Measurements from ENCODE around the gene SDK1. TPM values are rescaled to one million over a fixed set of nuclear protein-coding genes. Genes with fewer than 3 reads are reported as not detected.

The SDK1 gene
- total and polyA plus RNA-seq, 2 experiments from 2014 or later, result not detected

GRCh38 chr7:3912291-3912690 lies 611.2 kb downstream of the SDK1 start:
- Histone ChIP-seq H3K9me3 (ENCODE audit: low read depth) (no peaks in the 10 kb centered on the region), H3K4me1 (ENCODE audit: insufficient read depth) (no peaks in the 10 kb centered on the region), H3K27ac (no peak overlapping the region), H3K4me3 (no peak overlapping the region), H3K9ac (no peak overlapping the region), H3K4me2 (ENCODE audit: unreplicated experiment) (no peak overlapping the region), H4K20me1 (ENCODE audit: insufficient read depth) (no peaks in the 10 kb centered on the region), H3K27me3 (replicated peaks; ENCODE audit: insufficient read depth) (no peaks in the 10 kb centered on the region), H2AFZ (no peak overlapping the region), H3K79me2 (ENCODE audit: insufficient read depth) (no peaks in the 10 kb centered on the region), H3K36me3 (ENCODE audit: low read depth) (no peaks in the 10 kb centered on the region), H3K9me2 (ENCODE audit: insufficient read depth) (no peaks in the 10 kb centered on the region), H3F3A (ENCODE audit: insufficient read depth) (no peaks in the 10 kb centered on the region)
- 57 to 64% methylated on average over 7 of the region's 7 CpGs for WGBS, 2 experiments (ENCODE audit: low coverage in 1 of 2, low lambda C conversion rate in 2 of 2, missing lambda C conversion rate in 2 of 2)
- no peak for DNase-seq
- in situ Hi-C loops (cut with MboI), result no loop called here
- no peak for TF ChIP-seq EZH2 (IDR thresholded peaks at IDR 0.05; ENCODE audit: insufficient read depth, poor library complexity, severe bottlenecking)

GRCh38 chr7:3914051-3914775 lies 613.2 kb downstream of the SDK1 start:
- TF ChIP-seq EZH2 (IDR thresholded peaks at IDR 0.05; ENCODE audit: insufficient read depth, poor library complexity, severe bottlenecking) (no peak), EZH2phosphoT487 (IDR thresholded peaks at IDR 0.05; ENCODE audit: insufficient read depth, low read depth) (no peak)
- no peaks in the 10 kb centered on the region for H3K27me3 ChIP-seq (replicated peaks; ENCODE audit: insufficient read depth)
- no peaks in the 10 kb centered on the region for H3K9me2 ChIP-seq (ENCODE audit: insufficient read depth)
- no peaks in the 10 kb centered on the region for H3F3A ChIP-seq (ENCODE audit: insufficient read depth)
- no peak overlapping the region for H3K9ac ChIP-seq
- no peak overlapping the region for H3K4me3 ChIP-seq
- WGBS, 2 experiments (ENCODE audit: low coverage in 1 of 2, low lambda C conversion rate in 2 of 2, missing lambda C conversion rate in 2 of 2), result 9 to 17% methylated on average over 8 of the region's 8 CpGs
- H3K79me2 ChIP-seq (ENCODE audit: insufficient read depth), result no peaks in the 10 kb centered on the region
- H2AFZ ChIP-seq, result no peak overlapping the region
- H3K9me3 ChIP-seq (ENCODE audit: low read depth), result no peaks in the 10 kb centered on the region
- DNase-seq, result no peak
- in situ Hi-C loops (cut with MboI), result no loop called here
- H3K36me3 ChIP-seq (ENCODE audit: low read depth), result no peaks in the 10 kb centered on the region
- no peaks in the 10 kb centered on the region for H4K20me1 ChIP-seq (ENCODE audit: insufficient read depth)
- no peak overlapping the region for H3K4me2 ChIP-seq (ENCODE audit: unreplicated experiment)
- H3K4me1 ChIP-seq (ENCODE audit: insufficient read depth), result no peaks in the 10 kb centered on the region
- H3K27ac ChIP-seq, result no peak overlapping the region

- H3K4me2 ChIP-seq (ENCODE audit: unreplicated experiment), result no peak overlapping the region
- H2AFZ ChIP-seq, result no peak overlapping the region
- WGBS, 2 experiments (ENCODE audit: low coverage in 1 of 2, low lambda C conversion rate in 2 of 2, missing lambda C conversion rate in 2 of 2), result 48 to 50% methylated on average over 9 of the region's 9 CpGs
These were observed 614.4 kb downstream of the SDK1 start for GRCh38 chr7:3915337-3915878.

GRCh38 chr7:3916146-3916545 lies 615.1 kb downstream of the SDK1 start:
- in situ Hi-C loops (cut with MboI), result no loop called here
- Histone ChIP-seq H3F3A (ENCODE audit: insufficient read depth) (no peaks in the 10 kb centered on the region), H3K9me2 (ENCODE audit: insufficient read depth) (no peaks in the 10 kb centered on the region), H3K4me3 (no peak overlapping the region), H3K9ac (no peak overlapping the region), H3K27me3 (replicated peaks; ENCODE audit: insufficient read depth) (no peaks in the 10 kb centered on the region), H3K36me3 (ENCODE audit: low read depth) (no peaks in the 10 kb centered on the region), H3K9me3 (ENCODE audit: low read depth) (no peaks in the 10 kb centered on the region), H3K4me2 (ENCODE audit: unreplicated experiment) (no peak overlapping the region), H3K4me1 (ENCODE audit: insufficient read depth) (no peaks in the 10 kb centered on the region), H3K27ac (no peak overlapping the region), H3K79me2 (ENCODE audit: insufficient read depth) (no peaks in the 10 kb centered on the region), H4K20me1 (ENCODE audit: insufficient read depth) (no peaks in the 10 kb centered on the region), H2AFZ (no peak overlapping the region)
- no peak for TF ChIP-seq EZH2phosphoT487 (IDR thresholded peaks at IDR 0.05; ENCODE audit: insufficient read depth, low read depth)
- no peak for TF ChIP-seq EZH2 (IDR thresholded peaks at IDR 0.05; ENCODE audit: insufficient read depth, poor library complexity, severe bottlenecking)
- 4 to 14% methylated on average over 1 of the region's 1 CpG for WGBS, 2 experiments (ENCODE audit: low coverage in 1 of 2, low lambda C conversion rate in 2 of 2, missing lambda C conversion rate in 2 of 2)
- no peak for DNase-seq

More at GRCh38 chr7:3915337-3915878, 614.4 kb downstream of the SDK1 start:
- in situ Hi-C loops (cut with MboI), result no loop called here
- Histone ChIP-seq H3K4me3 (no peak overlapping the region), H3K9me3 (ENCODE audit: low read depth) (no peaks in the 10 kb centered on the region), H3F3A (ENCODE audit: insufficient read depth) (no peaks in the 10 kb centered on the region), H3K9me2 (ENCODE audit: insufficient read depth) (no peaks in the 10 kb centered on the region), H3K36me3 (ENCODE audit: low read depth) (no peaks in the 10 kb centered on the region), H3K79me2 (ENCODE audit: insufficient read depth) (no peaks in the 10 kb centered on the region), H4K20me1 (ENCODE audit: insufficient read depth) (no peaks in the 10 kb centered on the region), H3K27ac (no peak overlapping the region), H3K9ac (no peak overlapping the region), H3K27me3 (replicated peaks; ENCODE audit: insufficient read depth) (no peaks in the 10 kb centered on the region), H3K4me1 (ENCODE audit: insufficient read depth) (no peaks in the 10 kb centered on the region)
- DNase-seq, result no peak
- no peak for TF ChIP-seq EZH2phosphoT487 (IDR thresholded peaks at IDR 0.05; ENCODE audit: insufficient read depth, low read depth)
- no peak for TF ChIP-seq EZH2 (IDR thresholded peaks at IDR 0.05; ENCODE audit: insufficient read depth, poor library complexity, severe bottlenecking)

Data from GM23248 (cell line).